Activated T-helper 9 cell treated with anti-CD3 and anti-CD28 coated beads, Interleukin-2, amount 50 U/mL, for 16 hours (primary cell): ENCODE measurements around the gene GCSAML.
"Not testable (repeated sequence)": the region's sequence is repeated elsewhere in the genome, so short reads cannot be mapped to it uniquely, and the experiment has no call there.

Experiments
- DNase-seq: peaks from one replicate; pipeline ENCODE4 v3.0.0-alpha.2; 2020; ENCODE audit warnings: low read depth

The GCSAML gene

DNA sequence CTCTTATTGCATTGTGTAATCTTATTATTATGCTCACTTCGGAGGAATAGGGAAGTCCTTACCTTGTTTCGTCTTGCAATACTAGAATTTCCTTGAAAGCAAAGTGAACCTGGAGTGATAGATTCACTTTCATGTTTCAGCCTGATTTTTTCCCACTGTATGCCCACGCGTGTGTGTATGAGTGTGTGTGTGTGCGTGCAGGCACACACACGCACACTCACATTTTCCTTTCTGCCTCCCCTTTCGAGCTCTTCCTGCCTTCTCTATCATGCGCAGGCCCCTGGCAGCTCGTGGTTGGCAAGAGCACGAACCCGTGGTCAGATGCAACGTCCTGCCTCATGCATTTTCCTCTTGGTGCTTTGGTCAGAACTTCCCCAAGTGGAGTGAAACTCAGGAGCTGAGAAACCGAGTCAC is at the start of gene GCSAML:
TSS of gene GCSAML (plus strand) at position 366 of the 414 bp plus-strand sequence. CDS start 58 bp downstream, outside the sequence.
- DNase-seq: no peak

DNA sequence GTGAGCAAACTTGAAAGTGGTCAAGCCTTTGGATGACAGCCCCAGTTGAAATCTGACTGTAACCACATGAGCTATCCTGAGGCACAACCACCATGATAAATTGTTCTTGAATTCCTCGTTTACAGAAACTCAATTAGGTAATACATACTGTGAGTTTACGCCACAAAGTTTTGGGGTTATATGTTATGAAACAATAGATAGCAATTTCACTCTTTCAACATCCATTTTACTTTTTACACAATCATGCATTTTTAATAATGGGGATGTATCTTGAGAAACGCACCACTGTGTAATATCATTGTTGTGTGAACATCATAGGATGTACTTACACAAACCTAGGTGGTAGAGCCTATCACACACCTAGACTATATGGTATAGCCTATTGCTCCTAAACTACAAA is 48.1 kb upstream of the GCSAML start:
- DNase-seq: no peak

- DNase-seq: no peak
These were observed 42.1 kb upstream of the GCSAML start for GRCh38 chr1:247506831-247507230.

- DNase-seq: no peak
These were observed 30.9 kb upstream of the GCSAML start for GRCh38 chr1:247517795-247518612.

- no peak for DNase-seq
These were observed 30.4 kb upstream of the GCSAML start for GRCh38 chr1:247518613-247518891.

GRCh38 chr1:247521886-247522285 is 27.0 kb upstream of the GCSAML start:
- DNase-seq: not testable (repeated sequence)

GRCh38 chr1:247528812-247529474 is 20.0 kb upstream of the GCSAML start:
- DNase-seq: no peak

- DNase-seq: no peak
These were observed 19.1 kb upstream of the GCSAML start for GRCh38 chr1:247529771-247530355.

GRCh38 chr1:247530785-247531184 is 18.1 kb upstream of the GCSAML start:
- no peak for DNase-seq

- no peak for DNase-seq
These were observed 17.0 kb upstream of the GCSAML start for GRCh38 chr1:247531937-247532336.

- no peak for DNase-seq
These were observed 13.5 kb upstream of the GCSAML start for GRCh38 chr1:247535402-247535801.

- no peak for DNase-seq
These were observed 12.6 kb upstream of the GCSAML start, which contains the start of gene OR2C3 for GRCh38 chr1:247536340-247536739. Gene OR2C3, minus strand, starts transcription at chr1:247536440. Its CDS starts 3,929 bp downstream, at chr1:247532511.

GRCh38 chr1:247538561-247538960 is 10.4 kb upstream of the GCSAML start:
- no peak for DNase-seq

DNA sequence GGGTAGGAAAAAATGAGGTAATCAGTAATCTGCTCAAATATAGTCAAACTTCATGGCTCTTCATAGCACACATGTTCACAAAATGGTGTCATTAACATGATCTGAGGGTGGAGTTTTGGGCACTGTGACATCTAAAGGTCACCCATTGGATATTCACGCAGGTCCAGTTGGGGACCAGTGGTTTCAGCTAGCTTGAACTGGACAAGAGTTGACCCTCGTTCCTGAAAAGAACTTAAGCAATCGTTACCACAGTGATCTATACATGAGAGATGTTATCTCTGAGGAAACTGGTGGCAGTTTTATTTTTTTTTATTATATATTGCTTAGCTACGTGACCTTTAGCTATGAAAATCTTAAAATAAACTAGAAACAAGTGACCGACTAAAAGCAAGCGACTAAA is 9.7 kb upstream of the GCSAML start:
- DNase-seq: no peak

DNA sequence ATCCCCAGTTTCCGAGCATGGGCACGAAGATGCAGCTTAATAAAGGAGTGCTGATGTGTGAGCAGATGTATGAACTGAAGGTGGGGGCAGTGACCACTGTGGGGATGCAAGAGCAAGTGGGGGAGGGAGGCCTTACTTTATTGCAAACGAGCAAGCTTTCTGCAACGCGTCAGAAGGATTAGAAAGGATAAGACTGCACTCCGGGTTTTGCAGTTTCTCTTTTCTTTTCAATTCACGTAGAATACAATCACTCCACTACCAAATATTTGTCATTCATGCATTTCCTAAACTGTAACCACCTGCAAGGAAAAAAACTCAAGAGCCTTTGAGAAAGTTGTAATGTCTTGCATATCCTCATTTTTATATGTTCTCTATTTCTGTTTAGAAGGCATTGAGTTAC is 8.4 kb upstream of the GCSAML start:
- DNase-seq: no peak

GRCh38 chr1:247542811-247543210 is 6.1 kb upstream of the GCSAML start:
- DNase-seq: no peak

- no peak for DNase-seq
These were observed 842 bp upstream of the GCSAML start for GRCh38 chr1:247548092-247548491.

DNA sequence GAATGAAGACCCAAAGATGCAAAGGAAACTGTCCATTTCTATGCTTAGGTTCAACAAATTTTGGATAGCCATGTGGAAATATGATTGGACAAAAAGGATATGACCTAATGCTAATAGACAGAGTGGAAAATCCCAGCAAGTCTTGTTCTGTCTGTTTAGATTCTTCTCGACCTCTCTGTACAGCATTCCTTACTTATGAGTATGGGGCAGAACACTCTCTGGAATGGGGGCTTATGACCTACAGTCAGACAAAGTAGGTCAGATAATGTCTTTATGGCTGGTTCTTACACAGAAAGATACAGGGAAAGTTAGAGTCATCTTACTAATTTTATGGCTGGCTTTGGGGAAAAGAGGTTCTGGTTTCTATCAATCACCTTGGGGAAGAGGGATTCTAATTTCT is 2.8 kb downstream of the GCSAML start:
- DNase-seq: no peak

DNA sequence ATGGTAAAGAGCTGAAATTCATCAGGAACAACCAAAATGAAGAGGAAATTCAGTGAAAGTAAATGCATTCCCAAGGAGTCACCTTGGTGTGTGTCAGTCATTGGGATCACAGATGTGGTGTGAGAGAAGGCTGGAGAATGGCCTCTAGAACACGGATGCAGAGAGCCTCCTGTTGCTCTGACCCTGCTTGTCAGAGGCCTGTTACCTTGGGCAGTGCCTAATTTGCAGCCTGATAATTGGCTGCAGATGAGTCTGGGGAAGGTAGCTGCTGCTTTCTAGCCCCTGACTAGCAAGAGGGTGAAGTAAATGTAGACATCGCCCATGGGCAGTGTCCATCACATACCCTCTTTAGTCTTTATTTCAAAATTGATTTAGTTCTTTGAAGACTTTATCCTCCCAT is 3.3 kb downstream of the GCSAML start:
- no peak for DNase-seq

GRCh38 chr1:247557926-247558674 is 9.2 kb downstream of the GCSAML start:
- no peak for DNase-seq

- DNase-seq: no peak
These were observed 12.8 kb downstream of the GCSAML start for GRCh38 chr1:247561711-247562110.

GRCh38 chr1:247562198-247562597 is 13.3 kb downstream of the GCSAML start:
- no peak for DNase-seq

DNA sequence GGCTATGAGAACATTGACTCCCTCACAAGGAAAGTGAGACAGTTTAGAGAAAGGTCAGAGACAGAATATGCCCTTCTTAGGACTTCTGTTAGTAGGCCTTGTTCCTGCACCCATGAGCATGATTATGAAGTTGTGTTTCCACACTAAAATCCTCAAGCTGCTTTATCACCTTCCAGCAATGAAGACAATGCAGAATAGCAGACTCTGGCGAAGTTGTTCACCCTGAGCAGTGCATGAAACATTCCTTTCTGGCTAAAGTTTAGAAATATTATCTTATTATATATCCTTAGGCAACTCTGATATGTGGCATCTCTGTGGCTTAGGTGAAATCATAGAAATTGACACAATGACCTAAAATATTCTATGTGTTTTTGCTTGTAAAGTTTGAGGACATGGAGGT is 25.3 kb downstream of the GCSAML start:
- DNase-seq: no peak
